Measurements from ENCODE around the gene ACP1. TPM values are rescaled to one million over a fixed set of nuclear protein-coding genes. Genes with fewer than 3 reads are reported as not detected.

The ACP1 gene
- total RNA-seq, result 101 TPM

- peak; percentile 86 for DNase-seq
Observed at GRCh38 chr2:264493-265468, at the start of gene ACP1. ACP1 (plus strand) TSS chr2:264947; CDS start chr2:264965, 18 bp downstream.

- DNase-seq, result no peak
Observed at GRCh38 chr2:216068-216467, 48.7 kb upstream of the ACP1 start.

- no peak for DNase-seq
Observed at GRCh38 chr2:223451-223850, 41.3 kb upstream of the ACP1 start.

GRCh38 chr2:223971-224760, 40.6 kb upstream of the ACP1 start:
- no peak for DNase-seq

GRCh38 chr2:228115-228514, 36.6 kb upstream of the ACP1 start:
- DNase-seq, result no peak

GRCh38 chr2:228518-229278, 36.0 kb upstream of the ACP1 start:
- DNase-seq, result no peak

GRCh38 chr2:231521-232185, 33.1 kb upstream of the ACP1 start:
- peak; percentile 38 for DNase-seq

- DNase-seq, result no peak
Observed at GRCh38 chr2:233030-233429, 31.7 kb upstream of the ACP1 start.

- no peak for DNase-seq
Observed at GRCh38 chr2:234421-234820, 30.3 kb upstream of the ACP1 start.

GRCh38 chr2:236993-237539, 27.7 kb upstream of the ACP1 start:
- DNase-seq, result no peak

- no peak for DNase-seq
Observed at GRCh38 chr2:237878-238277, 26.9 kb upstream of the ACP1 start.

- no peak for DNase-seq
Observed at GRCh38 chr2:238431-238830, 26.3 kb upstream of the ACP1 start.

- DNase-seq, result no peak
Observed at GRCh38 chr2:238869-239268, 25.9 kb upstream of the ACP1 start.

- DNase-seq, result no peak
Observed at GRCh38 chr2:244547-244946, 20.2 kb upstream of the ACP1 start.

- DNase-seq, result no peak
Observed at GRCh38 chr2:246489-247144, 18.1 kb upstream of the ACP1 start.

GRCh38 chr2:248724-249123, 16.0 kb upstream of the ACP1 start:
- DNase-seq, result no peak

- no peak for DNase-seq
Observed at GRCh38 chr2:249538-250042, 15.2 kb upstream of the ACP1 start.

- no peak for DNase-seq
Observed at GRCh38 chr2:252001-252602, 12.6 kb upstream of the ACP1 start.

GRCh38 chr2:253202-253638, 11.5 kb upstream of the ACP1 start:
- no peak for DNase-seq

- DNase-seq, result no peak
Observed at GRCh38 chr2:254241-254640, 10.5 kb upstream of the ACP1 start.

Measured in occipital lobe (tissue), 2 donors.